Measurements from ENCODE around the gene PLXNA3.

Gene PLXNA3

GRCh38 chrX:154515090-154515965, 57.2 kb downstream of the PLXNA3 start:
- peak overlapping the region; percentile 64 for H3K4me2 ChIP-seq (ENCODE audit: low read depth, low read length)
- no peaks in the 10 kb centered on the region for H3K9me2 ChIP-seq (replicated peaks; ENCODE audit: insufficient read depth, low read length)
- H3K27me3 ChIP-seq (replicated peaks; ENCODE audit: insufficient read depth, low read length), result no peaks in the 10 kb centered on the region
- no peaks in the 10 kb centered on the region for H3K4me1 ChIP-seq (ENCODE audit: low read length)
- DNase-seq, result peak; percentile 42
- peaks cover 4% of the 10 kb centered on the region; the same call in 1 of the 2 replicates for H3K79me2 ChIP-seq (ENCODE audit: low read length)
- H4K20me1 ChIP-seq (ENCODE audit: insufficient read depth, low read length), result no peaks in the 10 kb centered on the region
- TF ChIP-seq EZH2 (optimal IDR thresholded peaks at IDR 0.05; ENCODE audit: low read depth, low read length) (no peak), EZH2phosphoT487 (IDR thresholded peaks at IDR 0.05; ENCODE audit: low read length) (no peak), CTCF (IDR thresholded peaks at IDR 0.05; ENCODE audit: low read length) (no peak)
- H3K27ac ChIP-seq (ENCODE audit: low read length), result peak overlapping the region; percentile 64
- peak overlapping the region; percentile 94 for H3K9ac ChIP-seq (ENCODE audit: low read length)
- H2AFZ ChIP-seq (ENCODE audit: low read length), result no peak overlapping the region
- H3K36me3 ChIP-seq (replicated peaks; ENCODE audit: insufficient read depth, low read length), result no peaks in the 10 kb centered on the region
- peak overlapping the region; percentile 76 for H3K4me3 ChIP-seq (ENCODE audit: low read length)
- no peaks in the 10 kb centered on the region for H3F3A ChIP-seq (ENCODE audit: insufficient read depth, low read length)
- H3K9me3 ChIP-seq (replicated peaks; ENCODE audit: insufficient read depth, low read length), result no peaks in the 10 kb centered on the region

GRCh38 chrX:154515966-154516655, 58.0 kb downstream of the PLXNA3 start, which contains the start of gene FAM3A:
Gene FAM3A, minus strand, starts transcription at chrX:154516232. Its CDS starts 460 bp downstream, at chrX:154515772.
- Histone ChIP-seq H3K27ac (ENCODE audit: low read length) (peak within 1 kb of the TSS; percentile 64), H3K4me2 (ENCODE audit: low read depth, low read length) (peak within 1 kb of the TSS; percentile 64)

GRCh38 chrX:154516656-154517100, 58.6 kb downstream of the PLXNA3 start:
- peak overlapping the region; percentile 54 for H2AFZ ChIP-seq (ENCODE audit: low read length)
- H3K4me1 ChIP-seq (ENCODE audit: low read length), result no peaks in the 10 kb centered on the region
- no peaks in the 10 kb centered on the region for H3K9me2 ChIP-seq (replicated peaks; ENCODE audit: insufficient read depth, low read length)
- no peaks in the 10 kb centered on the region for H3K9me3 ChIP-seq (replicated peaks; ENCODE audit: insufficient read depth, low read length)
- H4K20me1 ChIP-seq (ENCODE audit: insufficient read depth, low read length), result no peaks in the 10 kb centered on the region
- no peaks in the 10 kb centered on the region for H3F3A ChIP-seq (ENCODE audit: insufficient read depth, low read length)
- DNase-seq, result no peak
- peak overlapping the region; percentile 36; the same call in 1 of the 2 replicates for H3K9ac ChIP-seq (ENCODE audit: low read length)
- H3K4me3 ChIP-seq (ENCODE audit: low read length), result peak overlapping the region; percentile 65
- no peaks in the 10 kb centered on the region for H3K36me3 ChIP-seq (replicated peaks; ENCODE audit: insufficient read depth, low read length)
- peaks cover 4% of the 10 kb centered on the region; the same call in 1 of the 2 replicates for H3K79me2 ChIP-seq (ENCODE audit: low read length)
- H3K27ac ChIP-seq (ENCODE audit: low read length), result peak overlapping the region; percentile 20; the same call in 1 of the 2 replicates
- TF ChIP-seq EZH2phosphoT487 (IDR thresholded peaks at IDR 0.05; ENCODE audit: low read length), result no peak
- TF ChIP-seq CTCF (IDR thresholded peaks at IDR 0.05; ENCODE audit: low read length), result no peak
- TF ChIP-seq EZH2 (optimal IDR thresholded peaks at IDR 0.05; ENCODE audit: low read depth, low read length), result no peak
- no peaks in the 10 kb centered on the region for H3K27me3 ChIP-seq (replicated peaks; ENCODE audit: insufficient read depth, low read length)
- peak overlapping the region; percentile 50 for H3K4me2 ChIP-seq (ENCODE audit: low read depth, low read length)

More at GRCh38 chrX:154515966-154516655, 58.0 kb downstream of the PLXNA3 start, which contains the start of gene FAM3A:
- peak; percentile 74 for DNase-seq
- no peaks in the 10 kb centered on the region for H3K9me3 ChIP-seq (replicated peaks; ENCODE audit: insufficient read depth, low read length)
- no peaks in the 10 kb centered on the region for H3F3A ChIP-seq (ENCODE audit: insufficient read depth, low read length)
- H2AFZ ChIP-seq (ENCODE audit: low read length), result peak within 1 kb of the TSS; percentile 54
- no peaks in the 10 kb centered on the region for H3K4me1 ChIP-seq (ENCODE audit: low read length)
- peaks cover 4% of the 10 kb centered on the region; the same call in 1 of the 2 replicates for H3K79me2 ChIP-seq (ENCODE audit: low read length)
- H3K9me2 ChIP-seq (replicated peaks; ENCODE audit: insufficient read depth, low read length), result no peaks in the 10 kb centered on the region
- no peaks in the 10 kb centered on the region for H3K27me3 ChIP-seq (replicated peaks; ENCODE audit: insufficient read depth, low read length)
- peak within 1 kb of the TSS; percentile 76 for H3K4me3 ChIP-seq (ENCODE audit: low read length)
- peak within 1 kb of the TSS; percentile 94 for H3K9ac ChIP-seq (ENCODE audit: low read length)
- H4K20me1 ChIP-seq (ENCODE audit: insufficient read depth, low read length), result no peaks in the 10 kb centered on the region
- H3K36me3 ChIP-seq (replicated peaks; ENCODE audit: insufficient read depth, low read length), result no peaks in the 10 kb centered on the region
- no peak for TF ChIP-seq EZH2 (optimal IDR thresholded peaks at IDR 0.05; ENCODE audit: low read depth, low read length)
- no peak for TF ChIP-seq CTCF (IDR thresholded peaks at IDR 0.05; ENCODE audit: low read length)
- no peak for TF ChIP-seq EZH2phosphoT487 (IDR thresholded peaks at IDR 0.05; ENCODE audit: low read length)
